ENCODE measurements around the gene DEFB114.
A peak's percentile ranks its signal among the peaks of the same experiment; 100 is the strongest.

Gene DEFB114, protein sequence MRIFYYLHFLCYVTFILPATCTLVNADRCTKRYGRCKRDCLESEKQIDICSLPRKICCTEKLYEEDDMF

DNA sequence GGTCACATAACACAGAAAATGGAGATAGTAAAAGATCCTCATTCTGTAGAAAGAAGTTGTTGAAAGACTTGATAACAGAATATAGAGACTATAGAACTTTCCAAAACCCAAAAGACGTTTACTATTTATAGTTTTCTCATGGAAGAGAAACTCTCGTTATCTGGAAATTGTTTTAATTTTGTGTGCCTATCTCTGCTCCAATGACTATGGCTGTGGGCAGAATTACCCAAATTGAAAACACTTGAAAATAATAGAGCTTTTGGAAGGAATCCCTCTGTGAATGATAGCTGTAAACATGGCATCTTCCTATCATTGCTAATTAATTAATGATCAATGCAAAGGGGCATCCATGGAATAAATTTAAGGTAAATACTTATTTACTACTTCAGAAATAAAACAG, at the start of gene DEFB114:
DEFB114 (minus strand) TSS at position 101 of the 400 bp plus-strand sequence; CDS start at position 42, 59 bp downstream.
- H3K4me3 ChIP-seq (ENCODE audit: low read depth, low read length), result no peak within 1 kb of the TSS
- TF ChIP-seq, protein P1, sequence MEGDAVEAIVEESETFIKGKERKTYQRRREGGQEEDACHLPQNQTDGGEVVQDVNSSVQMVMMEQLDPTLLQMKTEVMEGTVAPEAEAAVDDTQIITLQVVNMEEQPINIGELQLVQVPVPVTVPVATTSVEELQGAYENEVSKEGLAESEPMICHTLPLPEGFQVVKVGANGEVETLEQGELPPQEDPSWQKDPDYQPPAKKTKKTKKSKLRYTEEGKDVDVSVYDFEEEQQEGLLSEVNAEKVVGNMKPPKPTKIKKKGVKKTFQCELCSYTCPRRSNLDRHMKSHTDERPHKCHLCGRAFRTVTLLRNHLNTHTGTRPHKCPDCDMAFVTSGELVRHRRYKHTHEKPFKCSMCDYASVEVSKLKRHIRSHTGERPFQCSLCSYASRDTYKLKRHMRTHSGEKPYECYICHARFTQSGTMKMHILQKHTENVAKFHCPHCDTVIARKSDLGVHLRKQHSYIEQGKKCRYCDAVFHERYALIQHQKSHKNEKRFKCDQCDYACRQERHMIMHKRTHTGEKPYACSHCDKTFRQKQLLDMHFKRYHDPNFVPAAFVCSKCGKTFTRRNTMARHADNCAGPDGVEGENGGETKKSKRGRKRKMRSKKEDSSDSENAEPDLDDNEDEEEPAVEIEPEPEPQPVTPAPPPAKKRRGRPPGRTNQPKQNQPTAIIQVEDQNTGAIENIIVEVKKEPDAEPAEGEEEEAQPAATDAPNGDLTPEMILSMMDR (IDR thresholded peaks at IDR 0.05; ENCODE audit: low read depth, low read length, missing control alignments), result no peak
- DNase-seq (ENCODE audit: low read depth), result no peak
- in situ Hi-C loops (cut with HindIII; ENCODE audit: low sequenced_read_pairs), result no loop called here

DNA sequence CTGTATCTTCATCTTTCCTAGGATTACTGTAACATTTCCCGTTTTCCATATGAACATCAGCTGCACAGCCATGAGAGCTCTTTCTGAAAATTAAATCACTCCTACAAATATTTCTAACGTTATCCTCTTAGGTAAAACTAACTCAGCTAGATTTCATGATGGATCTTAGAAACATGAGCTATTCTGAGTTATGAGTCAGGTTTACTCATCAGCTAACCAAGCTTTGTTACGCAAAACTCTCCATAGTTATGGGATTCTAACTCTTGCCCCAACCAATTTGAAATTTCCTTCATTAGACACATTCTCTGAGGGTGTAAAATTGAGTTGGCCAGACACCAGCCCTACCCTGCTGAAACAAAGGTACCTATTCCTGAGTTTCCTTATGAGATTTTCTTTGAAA, 43.9 kb upstream of the DEFB114 start:
- no peak overlapping the region for H3K4me3 ChIP-seq (ENCODE audit: low read depth, low read length)
- peak; percentile 2 for DNase-seq (ENCODE audit: low read depth)
- TF ChIP-seq, protein P1 (IDR thresholded peaks at IDR 0.05; ENCODE audit: low read depth, low read length, missing control alignments), result no peak
- in situ Hi-C loops (cut with HindIII; ENCODE audit: low sequenced_read_pairs), result no loop called here

DNA sequence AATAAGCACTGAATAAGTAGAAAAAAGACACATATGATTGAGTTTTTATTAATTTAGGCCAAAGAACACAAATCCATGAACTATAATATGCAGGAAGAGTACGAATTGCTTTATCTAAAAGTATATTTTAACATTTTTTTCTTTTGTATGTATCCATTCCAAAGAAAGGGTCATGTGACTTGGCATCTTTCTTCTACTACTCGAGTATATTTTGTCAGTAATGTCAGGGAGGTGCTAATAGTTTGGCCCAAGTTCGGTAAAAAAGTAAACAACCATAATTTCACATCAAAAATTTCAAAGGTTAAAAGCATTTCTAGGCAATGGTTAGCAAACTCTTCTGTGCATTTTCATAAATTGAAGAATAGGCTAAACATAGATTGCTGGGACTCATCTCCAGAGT, 39.2 kb upstream of the DEFB114 start:
- in situ Hi-C loops (cut with HindIII; ENCODE audit: low sequenced_read_pairs), result no loop called here
- no peak overlapping the region for H3K4me3 ChIP-seq (ENCODE audit: low read depth, low read length)
- TF ChIP-seq, protein P1 (IDR thresholded peaks at IDR 0.05; ENCODE audit: low read depth, low read length, missing control alignments), result no peak
- DNase-seq (ENCODE audit: low read depth), result no peak

DNA sequence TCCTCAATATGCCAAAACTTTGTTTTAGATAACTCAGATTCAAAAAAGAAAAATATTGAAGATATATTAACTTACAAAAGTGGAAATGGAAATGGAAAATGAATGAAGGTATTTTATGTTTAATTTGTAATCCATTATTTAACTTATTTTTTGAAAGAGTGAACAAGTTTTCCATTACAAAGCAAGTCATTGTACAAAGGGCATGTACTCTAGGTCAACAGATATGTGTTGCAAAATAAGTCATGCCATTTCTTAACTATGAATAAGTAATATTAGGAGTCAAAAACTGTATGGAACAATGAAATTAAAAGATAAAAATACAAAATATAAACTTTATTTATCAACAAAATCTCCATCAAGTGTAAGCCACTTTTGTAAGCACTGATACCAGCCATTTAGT, 31.3 kb upstream of the DEFB114 start:
- DNase-seq (ENCODE audit: low read depth), result no peak
- TF ChIP-seq, protein P1 (IDR thresholded peaks at IDR 0.05; ENCODE audit: low read depth, low read length, missing control alignments), result no peak

DNA sequence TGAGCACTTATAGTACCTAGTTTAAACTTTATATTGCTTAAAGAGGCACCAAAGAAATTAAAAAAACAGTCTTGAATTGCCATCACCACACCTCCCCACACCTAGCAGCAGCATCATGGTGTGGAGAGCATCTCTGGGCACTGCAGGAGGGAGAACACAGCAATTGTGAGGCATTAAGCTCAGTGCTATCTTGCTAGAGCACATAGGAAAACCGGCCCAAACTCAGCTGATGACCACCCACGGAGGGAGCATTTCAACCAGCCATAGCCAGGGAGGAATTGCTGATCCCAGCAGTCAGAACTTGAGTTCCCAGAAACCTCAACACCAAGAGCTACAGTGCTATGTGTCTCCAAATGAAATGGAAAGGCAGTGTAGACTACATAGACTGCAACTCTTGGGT, 24.9 kb upstream of the DEFB114 start:
- TF ChIP-seq, protein P1 (IDR thresholded peaks at IDR 0.05; ENCODE audit: low read depth, low read length, missing control alignments), result no peak
- H3K4me3 ChIP-seq (ENCODE audit: low read depth, low read length), result no peak overlapping the region
- in situ Hi-C loops (cut with HindIII; ENCODE audit: low sequenced_read_pairs), result no loop called here
- no peak for DNase-seq (ENCODE audit: low read depth)

More for the DNA sequence above, 31.3 kb upstream of the DEFB114 start:
- H3K4me3 ChIP-seq (ENCODE audit: low read depth, low read length), result no peak overlapping the region
- in situ Hi-C loops (cut with HindIII; ENCODE audit: low sequenced_read_pairs), result no loop called here

DNA sequence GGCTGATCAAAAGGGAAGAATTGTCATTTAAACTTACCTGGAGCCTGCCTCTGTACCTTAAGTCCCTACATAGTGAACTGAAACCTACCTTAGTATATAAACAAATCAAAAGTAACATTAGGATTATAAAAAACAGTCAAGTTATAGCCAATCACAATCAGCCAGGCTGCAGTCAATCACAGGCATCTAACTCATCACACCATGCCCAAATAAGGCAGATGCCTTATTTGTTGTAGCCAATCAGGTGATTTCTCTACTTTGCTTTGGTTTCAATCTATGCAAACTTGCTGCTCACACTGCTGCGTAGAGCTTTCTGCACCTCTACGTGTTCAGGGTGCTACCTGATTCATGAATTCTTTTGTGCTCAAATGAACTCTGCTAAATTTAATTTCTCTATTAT, 23.8 kb upstream of the DEFB114 start:
- no peak for DNase-seq (ENCODE audit: low read depth)
- TF ChIP-seq, protein P1 (IDR thresholded peaks at IDR 0.05; ENCODE audit: low read depth, low read length, missing control alignments), result no peak
- no peak overlapping the region for H3K4me3 ChIP-seq (ENCODE audit: low read depth, low read length)
- in situ Hi-C loops (cut with HindIII; ENCODE audit: low sequenced_read_pairs), result no loop called here
